T-helper 22 cell (primary cell): ENCODE results near the gene PHKA1.
"Not testable (repeated sequence)": the region's sequence is repeated elsewhere in the genome, so short reads cannot be mapped to it uniquely, and the experiment has no call there.

Experiments used
- DNase-seq: peaks from one replicate; pipeline ENCODE4 v3.0.0-alpha.2; 2020; ENCODE audit warnings: low read depth

Gene PHKA1

DNA sequence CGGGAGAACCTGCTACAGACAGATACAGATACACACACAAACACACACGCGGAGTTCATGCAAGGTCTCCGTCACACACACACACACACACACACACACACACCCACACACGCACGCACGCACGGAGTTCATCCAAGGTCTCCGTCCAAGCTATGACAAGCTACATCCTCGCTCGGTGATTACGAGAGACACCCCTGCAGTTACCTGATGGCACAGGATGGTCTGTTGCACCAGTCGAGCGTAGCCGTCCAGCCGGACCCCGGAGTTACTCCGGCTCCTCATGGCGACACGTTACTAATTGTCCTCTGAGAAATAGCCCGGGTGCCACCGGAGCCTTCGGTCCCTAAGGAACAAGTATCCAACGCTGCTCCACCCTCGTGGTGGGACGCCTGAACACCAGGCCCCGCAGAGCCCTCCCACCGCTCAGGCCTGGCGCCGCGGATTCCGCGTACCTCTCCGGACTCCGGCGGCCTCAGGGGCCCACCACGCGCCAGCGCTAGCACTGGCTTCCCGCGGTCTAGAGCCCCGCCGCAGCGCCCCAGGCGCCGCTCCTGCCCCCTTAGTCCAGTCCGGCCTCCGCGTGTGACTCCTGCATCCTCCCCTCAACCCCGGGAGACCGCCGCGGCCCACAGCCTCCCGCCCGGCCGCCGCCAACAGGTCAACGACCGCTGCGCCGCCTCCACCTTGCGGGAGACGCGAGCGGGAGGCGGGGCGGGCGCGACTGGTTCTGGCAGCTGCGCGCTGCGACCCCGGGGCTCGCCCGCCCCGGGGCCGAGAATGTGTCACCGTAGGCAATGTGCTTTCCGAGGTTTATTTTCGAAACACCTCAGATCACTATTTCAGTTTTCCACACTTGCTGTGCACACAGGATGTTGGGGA, at the start of gene PHKA1:
Gene PHKA1, minus strand, starts transcription at position 708 of the 879 bp plus-strand sequence. Its CDS starts 426 bp downstream, at position 282.
- not testable (repeated sequence) for DNase-seq

DNA sequence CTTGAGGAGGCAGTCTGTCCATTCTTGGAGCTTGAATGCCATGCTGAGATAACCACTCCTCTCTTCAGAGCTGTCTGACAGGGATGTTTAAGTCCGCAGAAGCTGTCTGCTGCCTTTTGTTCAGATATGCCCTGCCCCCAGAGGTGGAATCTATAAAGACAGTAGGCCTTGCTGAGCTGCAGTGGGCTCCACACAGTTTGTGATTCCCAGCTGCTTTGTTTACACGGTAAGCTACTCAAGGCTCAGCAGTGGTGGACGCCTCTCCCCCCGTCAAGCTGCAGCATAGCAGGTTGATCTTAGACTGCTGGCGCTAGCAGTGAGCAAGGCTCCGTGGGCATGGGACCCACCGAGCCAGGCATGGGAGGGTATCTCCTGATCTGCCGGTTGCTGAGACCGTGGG, 46.3 kb upstream of the PHKA1 start:
- not testable (repeated sequence) for DNase-seq

DNA sequence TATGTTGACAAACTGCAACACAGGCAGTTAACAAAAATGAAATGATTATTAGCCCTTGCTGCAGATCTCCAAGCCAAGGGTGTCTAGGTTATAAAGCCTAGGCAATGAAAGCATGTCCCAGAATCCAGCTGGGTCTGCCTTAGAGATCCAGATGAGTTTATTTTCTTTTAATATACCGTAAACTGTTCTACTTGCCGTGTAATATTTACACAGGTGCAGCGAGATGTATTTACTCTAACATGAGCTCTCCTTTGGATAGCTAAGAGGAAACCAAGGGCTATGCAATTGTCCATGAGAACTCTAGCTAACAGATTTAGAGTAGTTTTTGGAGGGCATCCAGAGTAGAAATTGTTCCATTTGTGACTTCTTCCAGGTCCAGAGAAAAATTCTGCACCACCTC, 34.4 kb upstream of the PHKA1 start:
- DNase-seq = not testable (repeated sequence)

DNA sequence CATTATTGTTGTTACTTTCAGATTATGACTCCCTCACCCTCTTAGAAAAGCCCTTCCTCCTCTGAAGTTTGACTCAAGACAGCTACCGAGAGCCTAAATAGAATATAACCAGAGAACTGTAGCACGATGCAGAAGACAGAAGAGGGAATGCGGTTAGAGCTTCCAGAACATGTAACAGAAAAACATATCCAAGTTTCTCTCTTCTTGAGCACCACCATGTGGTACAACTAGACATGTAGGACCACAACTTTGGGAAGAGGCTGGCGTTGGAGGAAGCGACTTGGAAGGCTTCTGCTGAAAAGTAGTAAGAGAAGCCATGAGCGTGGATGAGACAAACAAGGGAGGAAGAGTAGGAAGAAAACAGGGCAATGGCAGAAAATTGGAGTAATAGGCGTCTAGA, 31.4 kb upstream of the PHKA1 start:
- DNase-seq = not testable (repeated sequence)

DNA sequence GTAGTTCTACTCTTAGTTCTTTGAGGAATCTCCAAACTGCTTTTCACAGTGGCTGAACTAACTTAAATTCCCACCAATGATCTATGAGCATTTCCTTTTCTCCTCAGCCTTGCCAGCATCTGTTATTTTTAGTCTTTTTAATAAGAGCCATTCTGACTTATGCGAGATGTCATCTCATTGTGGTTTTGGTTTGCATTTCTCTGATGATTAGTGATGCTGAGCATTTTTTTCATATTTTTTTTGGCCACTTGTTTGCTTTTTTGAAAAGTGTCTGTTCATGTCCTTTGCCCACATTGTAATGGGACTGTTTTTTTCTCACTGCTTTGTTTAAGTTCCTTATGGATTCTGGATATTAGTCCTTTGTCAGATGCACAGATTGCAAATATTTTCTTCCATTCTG, 21.5 kb upstream of the PHKA1 start:
- DNase-seq = no peak

DNA sequence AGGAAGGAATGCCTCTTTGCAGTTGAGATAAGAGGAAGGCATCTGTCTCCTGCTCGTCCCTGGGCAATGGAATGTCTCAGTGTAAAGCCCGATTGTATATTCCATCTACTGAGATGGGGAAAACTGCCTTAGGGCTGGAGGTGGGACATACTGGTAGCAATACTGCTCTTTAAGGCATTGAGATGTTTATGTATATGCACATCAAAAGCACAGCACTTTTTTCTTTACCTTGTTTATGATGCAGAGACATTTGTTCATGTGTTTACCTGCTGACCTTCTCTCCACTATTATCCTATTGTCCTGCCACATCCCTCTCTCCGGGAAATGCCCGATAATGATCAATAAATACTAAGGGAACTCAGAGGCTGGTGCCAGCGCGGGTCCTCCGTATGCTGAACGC, 19.5 kb upstream of the PHKA1 start:
- DNase-seq = not testable (repeated sequence)

DNA sequence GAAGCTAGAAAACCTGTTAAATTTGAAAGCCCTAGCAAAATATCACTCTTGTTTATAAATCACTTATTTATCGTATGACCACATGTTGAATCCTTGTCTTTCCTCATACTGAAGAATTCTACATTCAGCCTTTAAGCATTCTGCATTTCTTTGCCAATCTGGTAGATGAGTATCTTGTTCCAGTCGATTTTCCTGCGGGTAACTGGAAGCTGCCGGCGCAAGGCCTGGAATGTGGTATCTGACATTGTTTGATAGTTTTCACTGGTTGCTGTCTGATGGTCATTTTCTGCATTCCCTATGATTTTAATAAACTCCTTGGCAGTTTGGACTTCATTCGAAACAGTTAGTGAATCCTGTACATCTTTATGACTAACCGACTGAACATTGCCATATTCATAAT, 13.7 kb upstream of the PHKA1 start:
- no peak for DNase-seq

DNA sequence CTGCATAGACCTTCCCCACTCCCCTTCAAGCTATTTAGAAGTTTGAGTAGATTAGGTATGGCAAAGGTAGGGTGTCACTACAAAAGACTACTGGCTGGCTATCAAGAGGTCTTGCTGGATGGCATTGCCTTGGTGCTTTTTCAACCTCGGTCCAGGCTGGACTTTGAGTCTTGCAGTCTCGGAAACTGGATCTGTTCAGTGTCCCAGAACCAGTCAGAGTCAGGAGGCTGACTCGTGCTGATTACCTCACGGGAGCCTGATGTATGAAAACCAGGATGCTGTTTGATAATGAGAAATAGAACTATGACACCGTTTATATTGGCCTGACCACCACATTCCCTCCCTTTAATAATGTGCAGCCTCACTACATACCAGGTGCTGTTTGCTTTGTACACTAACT, 2.7 kb upstream of the PHKA1 start:
- DNase-seq = no peak

DNA sequence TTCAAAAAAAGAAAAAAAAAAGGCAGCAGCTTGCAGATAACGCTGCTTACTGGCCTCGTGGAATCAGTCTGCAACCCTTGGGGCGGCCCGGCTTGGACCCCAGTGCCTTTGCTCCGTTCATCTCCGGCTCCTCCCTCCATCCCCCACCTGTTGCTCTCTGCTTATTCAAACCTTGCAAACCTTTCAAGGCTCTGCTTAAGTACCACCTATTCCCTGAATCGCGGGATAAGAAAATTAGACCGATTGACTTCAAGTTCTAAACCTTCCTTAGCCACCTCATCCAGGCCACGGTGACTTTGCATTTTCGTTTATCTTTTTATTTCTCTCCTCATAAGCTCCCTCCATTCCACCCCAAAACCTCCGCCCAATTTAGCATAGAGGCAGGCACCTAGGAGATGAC, 1.4 kb upstream of the PHKA1 start:
- no peak for DNase-seq

DNA sequence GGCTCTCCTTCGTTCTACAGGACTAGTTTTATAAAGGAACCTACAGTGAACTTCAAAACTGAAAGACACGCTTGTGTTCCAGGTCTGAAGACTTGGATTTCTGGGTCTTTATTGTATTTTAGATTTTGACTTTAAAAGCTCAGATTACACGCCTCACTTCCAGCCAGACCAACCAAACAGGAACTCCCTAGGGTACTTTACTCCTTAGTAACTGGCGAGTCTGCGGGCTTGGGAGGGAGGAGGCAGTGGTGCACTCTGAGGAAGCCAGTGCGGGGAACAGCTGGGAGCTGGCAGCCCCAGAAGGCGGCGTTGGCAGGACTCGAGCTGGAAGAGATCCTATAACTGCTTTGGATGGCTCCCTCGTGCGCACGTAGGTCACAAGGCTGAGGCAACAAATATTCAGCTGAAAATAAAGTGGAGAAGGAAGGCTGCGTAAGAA, 391 bp upstream of the PHKA1 start:
- DNase-seq = no peak

DNA sequence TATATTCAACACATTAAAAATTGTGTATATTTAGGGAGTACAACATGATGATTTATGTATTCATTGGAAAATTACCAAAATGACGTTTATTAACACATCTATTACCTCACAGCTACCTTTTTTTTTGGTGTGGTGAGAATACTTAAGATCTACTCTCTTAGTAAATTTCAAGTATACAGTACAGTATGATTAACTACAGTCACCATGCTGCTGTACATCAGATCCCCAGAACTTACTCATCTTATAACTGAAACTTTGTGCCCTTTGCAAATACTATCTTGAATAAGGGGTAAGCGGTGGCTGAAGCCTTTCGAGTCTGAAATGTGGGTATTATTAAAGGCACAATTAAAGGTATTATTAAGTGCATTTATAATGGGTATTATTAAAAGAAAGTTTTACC, 976 bp downstream of the PHKA1 start:
- no peak for DNase-seq

DNA sequence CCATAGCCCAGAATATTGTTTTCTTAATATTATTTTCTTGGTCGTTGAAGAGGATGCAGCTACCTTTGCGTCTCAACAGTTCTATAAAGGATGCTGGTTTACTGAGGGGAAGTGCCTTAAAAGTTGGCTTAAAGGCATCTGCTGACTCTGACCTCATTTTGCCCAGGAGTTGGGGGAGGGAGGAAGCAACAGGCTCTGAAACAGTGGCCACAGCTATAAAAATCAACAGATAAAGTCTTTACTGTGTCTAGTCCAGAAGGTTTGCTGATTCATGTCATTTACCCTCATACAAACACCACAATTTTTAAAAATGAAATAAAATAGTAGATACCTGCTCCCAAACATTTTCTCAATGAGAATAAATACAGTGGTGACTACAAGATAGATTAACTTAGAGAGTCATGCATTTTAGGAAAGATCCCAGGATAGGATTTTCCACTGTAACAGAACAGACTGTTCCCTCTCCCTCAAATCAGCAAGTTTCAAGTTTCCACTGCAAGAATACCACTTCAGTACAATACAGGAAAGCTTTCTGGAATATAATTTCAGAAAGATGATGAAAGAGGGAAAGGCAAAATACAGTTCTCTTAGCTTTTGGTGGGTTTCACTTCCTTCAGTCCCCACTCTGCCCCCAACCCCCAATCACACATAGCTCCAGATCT, 1.9 kb downstream of the PHKA1 start:
- no peak for DNase-seq

DNA sequence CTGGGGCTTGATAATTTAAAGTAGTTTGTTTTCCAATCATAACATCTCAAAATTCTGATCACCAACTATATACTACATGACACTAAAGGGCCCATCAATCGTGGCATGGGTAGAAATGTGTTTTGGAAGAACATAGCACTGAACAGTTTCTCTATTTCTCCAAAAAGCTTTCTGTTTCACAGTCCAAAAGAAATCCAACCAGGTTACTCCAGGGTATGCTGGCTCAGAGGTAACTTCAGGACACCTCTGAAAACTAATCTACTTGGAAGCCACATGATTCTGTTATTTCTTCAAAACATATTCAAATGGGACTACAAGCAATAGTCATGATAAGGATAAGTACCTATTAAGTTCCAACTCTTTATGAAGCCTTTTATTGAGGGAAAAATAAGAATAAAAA, 8.3 kb downstream of the PHKA1 start:
- no peak for DNase-seq

DNA sequence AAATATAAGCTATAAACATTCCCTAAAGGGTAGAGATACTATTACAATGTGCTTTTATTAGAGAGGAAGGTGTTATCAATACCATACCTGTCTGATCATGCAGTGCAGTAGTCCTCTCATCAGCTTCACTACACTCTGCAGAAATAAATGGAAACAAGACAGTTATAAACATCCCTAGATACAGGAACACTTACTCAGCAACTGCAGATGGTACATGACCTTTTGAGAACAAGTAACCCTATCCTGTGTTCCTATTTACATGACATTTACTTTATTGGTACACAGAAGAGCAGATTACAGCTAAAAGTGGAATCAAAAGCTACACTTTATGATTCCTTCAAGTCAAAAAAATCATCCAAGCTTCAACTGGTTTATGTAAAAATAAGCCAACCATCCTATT, 9.0 kb downstream of the PHKA1 start:
- no peak for DNase-seq

DNA sequence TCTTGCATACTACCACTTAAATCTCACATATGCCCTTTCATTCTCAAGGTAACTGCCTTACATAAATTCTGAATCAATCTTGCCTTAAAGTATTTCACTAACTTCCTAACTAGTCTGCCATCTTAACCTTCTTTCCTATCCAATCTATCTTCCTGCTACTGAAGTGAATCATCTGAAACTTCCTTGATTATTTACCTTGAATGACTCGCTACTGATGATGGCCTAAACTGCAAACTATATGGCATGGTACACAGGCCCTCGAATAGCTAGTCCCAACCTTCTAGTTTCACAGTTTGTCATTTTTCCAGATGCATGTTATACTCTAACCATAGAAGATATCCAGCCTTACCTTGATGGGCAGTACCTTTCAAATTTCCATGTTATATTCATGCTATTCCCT, 19.9 kb downstream of the PHKA1 start:
- no peak for DNase-seq

DNA sequence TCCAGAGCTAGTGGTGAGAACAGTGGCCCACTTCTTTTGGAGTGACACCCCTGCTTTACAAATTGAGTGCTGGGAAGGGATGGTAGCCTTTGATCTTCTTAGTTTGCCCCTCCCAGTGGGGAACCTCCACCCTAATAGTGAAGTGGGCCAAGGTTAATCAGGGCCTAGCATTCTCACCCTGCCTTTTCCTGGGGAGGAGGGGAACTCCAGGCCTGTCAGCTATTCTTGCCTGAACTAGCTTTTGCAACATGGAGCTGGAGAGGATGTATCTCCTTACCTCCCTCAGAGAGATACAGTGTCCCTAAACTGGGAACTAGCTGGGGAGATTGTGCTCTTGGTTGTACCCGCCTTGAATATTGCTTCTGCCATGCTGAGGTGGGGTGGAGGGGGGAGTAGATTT, 20.6 kb downstream of the PHKA1 start:
- no peak for DNase-seq

DNA sequence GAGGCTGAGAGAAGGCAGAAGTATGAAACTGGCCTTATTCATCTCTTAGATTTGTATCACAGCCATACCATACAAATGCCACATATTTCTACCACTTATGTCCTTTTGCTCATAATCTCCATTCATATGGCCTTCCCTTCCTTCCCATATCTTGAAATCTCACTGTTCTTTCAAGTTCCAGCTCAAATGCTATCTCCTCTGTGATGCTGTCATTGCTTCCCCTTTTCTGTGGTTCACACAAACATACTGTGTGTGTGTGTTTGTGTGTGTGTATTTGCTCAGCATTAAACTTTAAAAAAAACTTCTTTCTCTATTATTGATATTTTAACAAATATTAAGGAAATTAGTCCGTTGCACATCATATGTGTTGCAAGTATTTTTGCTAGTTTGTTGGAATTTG, 26.7 kb downstream of the PHKA1 start:
- DNase-seq = no peak

DNA sequence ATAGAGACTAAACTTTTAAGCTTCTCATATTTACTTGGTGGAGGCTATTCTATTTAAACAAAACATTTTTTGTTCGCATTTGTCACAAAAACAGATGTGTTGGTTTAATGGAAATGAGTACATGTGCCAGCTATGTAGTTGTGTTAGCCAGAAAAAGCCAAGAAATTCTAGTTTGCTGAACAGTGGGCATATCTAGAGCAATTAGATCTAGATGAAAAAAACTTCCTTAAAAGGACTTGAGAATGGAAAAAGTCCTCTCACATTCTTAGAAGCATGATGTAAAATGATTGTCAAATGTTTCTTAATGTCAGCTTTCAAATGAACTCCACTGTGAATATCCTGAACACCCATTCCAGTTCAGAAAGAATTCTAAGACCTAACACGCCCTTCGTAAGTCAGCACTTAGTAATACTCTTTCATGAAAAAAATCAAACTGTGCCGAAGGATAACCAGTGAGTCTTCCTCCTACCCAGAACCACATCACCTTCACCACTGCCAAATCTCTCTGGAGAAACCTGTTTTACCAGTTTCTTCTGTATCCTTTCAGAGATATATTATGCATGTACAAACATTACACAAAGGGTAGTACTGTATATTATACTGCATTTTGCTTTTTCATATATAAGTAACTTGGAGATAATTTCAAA, 28.2 kb downstream of the PHKA1 start:
- DNase-seq = no peak

DNA sequence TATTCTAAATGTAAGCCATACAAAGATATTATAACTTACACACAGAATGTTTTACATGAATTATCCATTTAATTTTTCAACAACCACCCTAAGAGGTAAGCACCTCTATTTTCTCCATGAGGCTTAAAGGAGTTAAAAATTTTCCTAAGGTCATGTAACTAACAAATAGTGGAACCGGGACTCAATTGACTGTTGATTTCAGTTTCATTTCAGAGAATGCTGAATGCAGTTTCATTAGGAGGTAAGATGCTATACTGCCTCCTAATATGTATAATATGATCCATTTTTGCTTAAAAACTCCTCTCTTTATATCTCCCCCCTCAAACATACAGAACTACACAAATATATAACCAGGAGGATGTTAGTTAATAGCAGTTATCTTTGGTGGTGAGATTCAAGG, 29.1 kb downstream of the PHKA1 start:
- DNase-seq = no peak

DNA sequence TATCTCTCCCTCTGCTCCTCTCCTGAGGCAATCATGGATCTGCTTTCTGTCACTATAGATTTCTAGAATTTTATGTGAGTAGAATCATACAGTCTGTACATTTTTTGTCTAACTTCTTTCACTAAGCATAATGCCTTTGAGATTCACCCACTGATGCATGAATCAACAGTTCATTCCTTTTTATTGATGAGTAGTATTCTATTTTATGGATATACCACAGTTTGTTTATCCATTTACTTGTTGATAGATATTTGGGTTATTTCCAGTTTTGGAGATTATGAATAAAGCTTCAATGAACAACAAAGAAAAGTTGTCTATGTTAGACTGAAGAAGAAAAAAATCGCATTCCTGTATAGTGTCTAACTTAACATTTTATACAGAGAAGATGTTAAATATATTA, 30.5 kb downstream of the PHKA1 start:
- DNase-seq = no peak

DNA sequence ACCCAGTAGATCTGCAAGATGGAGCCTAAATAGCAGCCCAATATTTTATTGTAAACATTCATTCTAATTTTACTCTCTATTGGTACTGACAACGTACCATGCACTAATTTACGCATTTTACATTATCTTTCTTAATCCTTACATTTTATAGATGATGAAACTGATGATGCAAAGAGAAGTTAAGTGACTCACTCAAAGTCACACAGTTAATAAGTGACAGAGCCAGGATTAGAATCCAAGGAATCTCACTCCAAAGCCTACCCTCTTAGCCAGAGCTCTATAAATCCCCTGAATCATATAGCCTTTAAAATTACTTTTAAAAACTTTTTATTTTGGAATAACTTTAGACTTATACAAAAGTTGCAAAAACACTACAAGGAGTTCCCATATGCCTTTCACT, 37.6 kb downstream of the PHKA1 start:
- no peak for DNase-seq

DNA sequence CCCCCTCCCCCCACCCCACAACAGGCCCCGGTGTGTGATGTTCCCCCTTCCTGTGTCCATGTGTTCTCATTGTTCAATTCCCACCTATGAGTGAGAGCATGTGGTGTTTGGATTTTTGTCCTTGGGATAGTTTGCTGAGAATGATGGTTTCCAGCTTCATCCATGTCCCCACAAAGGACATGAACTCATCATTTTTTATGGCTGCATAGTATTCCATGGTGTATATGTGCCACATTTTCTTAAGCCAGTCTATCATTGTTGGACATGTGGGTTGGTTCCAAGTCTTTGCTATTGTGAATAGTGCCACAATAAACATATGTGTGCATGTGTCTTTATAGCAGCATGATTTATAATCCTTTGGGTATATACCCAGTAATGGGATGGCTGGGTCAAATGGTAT, 40.2 kb downstream of the PHKA1 start:
- DNase-seq = not testable (repeated sequence)

DNA sequence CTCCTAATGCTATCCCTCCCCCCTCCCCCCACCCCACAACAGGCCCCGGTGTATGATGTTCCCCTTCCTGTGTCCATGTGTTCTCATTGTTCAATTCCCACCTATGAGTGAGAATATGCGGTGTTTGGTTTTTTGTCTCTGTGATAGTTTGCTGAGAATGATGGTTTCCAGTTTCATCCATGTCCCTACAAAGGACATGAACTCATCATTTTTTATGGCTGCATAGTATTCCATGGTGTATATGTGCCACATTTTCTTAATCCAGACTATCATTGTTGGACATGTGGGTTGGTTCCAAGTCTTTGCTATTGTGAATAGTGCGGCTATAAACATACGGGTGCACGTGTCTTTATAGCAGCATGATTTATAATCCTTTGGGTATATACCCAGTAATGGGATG, 44.6 kb downstream of the PHKA1 start:
- not testable (repeated sequence) for DNase-seq
